Measurements from ENCODE around the gene DHX35.

GRCh38 chr20:38935285-38935684 is 26.9 kb upstream of the DHX35 start:
- no peak for TF ChIP-seq POLR2A (IDR thresholded peaks at IDR 0.05)
- peak in 1 of 6 experiments; percentile 23 for TF ChIP-seq CTCF (IDR thresholded peaks at IDR 0.05)
